HG02759 (cell line): ENCODE measurements around the gene RNF5.
"Not testable (repeated sequence)": the region's sequence is repeated elsewhere in the genome, so short reads cannot be mapped to it uniquely, and the experiment has no call there.

Experiments
- ATAC-seq: cut with Tn5 transposase; IDR thresholded peaks from one replicate; pipeline ENCODE4 v1.9.1; 2021; ENCODE audit warnings: mild to moderate bottlenecking, moderate library complexity; ENCODE audit not compliant: unreplicated experiment

Gene RNF5

GRCh38 chr6:32203426-32204267 lies 25.4 kb downstream of the RNF5 start:
- no peak for ATAC-seq

DNA sequence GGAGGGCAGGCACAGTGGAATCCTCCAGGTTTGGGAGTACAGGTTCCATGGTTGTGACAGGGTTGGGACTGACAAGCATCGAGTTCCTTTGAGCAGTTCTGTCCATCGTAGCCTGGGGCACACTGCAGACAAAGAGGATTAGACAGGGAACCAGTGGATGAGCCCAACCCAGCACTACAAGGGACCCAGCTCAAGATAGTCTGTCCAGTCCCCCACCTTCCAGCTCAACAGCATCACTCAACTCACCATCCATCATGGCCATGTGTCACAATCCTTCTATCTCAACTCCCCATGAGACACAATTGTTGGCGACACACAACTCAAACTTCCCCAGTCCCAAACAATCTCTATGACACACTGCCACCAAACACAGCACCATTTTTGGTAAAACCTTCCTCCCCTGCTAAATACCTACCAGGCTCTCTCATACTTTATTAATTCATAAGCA lies 26.1 kb downstream of the RNF5 start:
- no peak for ATAC-seq

DNA sequence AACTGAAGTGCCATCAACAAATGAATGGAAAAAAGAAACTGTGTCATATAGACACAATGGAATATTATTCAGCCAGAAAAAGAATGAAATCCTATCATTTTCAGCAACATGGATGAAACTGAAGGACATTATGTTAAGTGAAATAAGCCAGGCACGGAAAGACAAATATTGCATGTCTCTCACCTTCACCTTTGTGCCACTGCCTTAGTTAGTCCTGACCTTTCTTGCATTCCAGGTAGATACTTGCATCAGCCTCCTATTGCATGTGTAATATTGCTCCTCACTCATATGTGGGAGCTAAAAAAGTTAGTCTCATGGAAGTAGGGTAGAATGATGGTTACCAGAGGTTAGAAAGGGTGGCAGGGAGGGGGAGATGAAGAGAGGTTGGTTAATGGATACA lies 30.8 kb downstream of the RNF5 start:
- no peak for ATAC-seq

- ATAC-seq: no peak
These were observed 32.0 kb downstream of the RNF5 start for GRCh38 chr6:32210191-32210601.

DNA sequence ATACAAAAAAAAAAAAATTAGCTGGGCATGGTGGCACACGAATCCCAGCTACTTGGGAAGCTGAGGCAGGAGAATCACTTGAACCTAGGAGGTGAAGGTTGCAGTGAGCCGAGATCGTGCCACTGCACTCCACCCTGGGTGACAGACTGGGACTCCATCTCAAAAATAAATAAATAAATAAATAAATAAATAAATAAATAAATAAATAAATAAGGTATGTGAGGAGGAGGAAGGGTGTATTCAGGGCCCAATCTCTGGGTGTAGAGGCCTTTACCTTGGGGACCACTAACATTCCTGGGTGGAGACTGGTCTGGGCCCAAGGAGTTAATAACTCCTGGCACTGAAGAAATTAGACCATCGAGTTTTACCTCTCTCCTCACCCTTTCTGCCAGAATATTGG lies 33.2 kb downstream of the RNF5 start:
- ATAC-seq: not testable (repeated sequence)

GRCh38 chr6:32212076-32212760 lies 34.0 kb downstream of the RNF5 start:
- no peak for ATAC-seq

DNA sequence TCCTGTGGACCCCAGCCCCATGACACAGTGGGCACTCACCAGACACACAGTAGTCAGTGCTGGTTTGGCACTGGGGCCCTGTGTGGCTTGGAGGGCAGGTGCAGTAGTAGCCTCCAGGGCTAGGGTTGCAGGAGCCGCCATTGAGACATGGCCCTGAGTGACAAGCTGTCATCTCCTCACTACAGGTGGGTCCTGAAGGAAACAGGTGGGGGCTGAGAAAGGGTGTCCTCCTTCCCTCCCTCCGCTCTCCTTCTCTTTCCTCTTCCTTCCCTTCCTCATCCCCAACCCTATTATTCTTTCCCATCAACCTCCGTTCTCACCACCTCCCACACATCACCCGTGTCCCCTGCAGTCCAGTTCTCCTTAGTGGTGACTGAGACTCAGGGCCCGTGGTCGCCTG lies 35.4 kb downstream of the RNF5 start:
- no peak for ATAC-seq

- ATAC-seq: no peak
These were observed 35.9 kb downstream of the RNF5 start for GRCh38 chr6:32214126-32214525.

DNA sequence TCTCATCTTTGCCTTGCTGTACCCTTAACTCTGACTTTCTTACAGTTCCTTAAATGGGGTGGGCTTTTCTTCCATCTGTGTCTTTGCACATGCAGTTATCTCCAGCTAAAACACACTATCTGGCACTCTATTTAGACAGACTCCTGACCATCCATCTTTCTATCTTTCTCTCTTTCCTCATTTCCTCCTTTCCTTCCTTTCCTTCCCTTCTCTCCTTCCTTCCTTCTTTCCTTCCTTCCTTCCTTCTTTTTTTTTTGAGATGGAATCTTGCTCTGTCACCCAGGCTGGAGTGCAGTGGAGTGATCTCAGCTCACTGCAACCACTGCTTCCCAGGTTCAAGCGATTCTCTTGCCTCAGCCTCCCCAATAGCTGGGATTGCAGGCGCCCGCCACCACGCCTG lies 37.4 kb downstream of the RNF5 start:
- ATAC-seq: no peak

DNA sequence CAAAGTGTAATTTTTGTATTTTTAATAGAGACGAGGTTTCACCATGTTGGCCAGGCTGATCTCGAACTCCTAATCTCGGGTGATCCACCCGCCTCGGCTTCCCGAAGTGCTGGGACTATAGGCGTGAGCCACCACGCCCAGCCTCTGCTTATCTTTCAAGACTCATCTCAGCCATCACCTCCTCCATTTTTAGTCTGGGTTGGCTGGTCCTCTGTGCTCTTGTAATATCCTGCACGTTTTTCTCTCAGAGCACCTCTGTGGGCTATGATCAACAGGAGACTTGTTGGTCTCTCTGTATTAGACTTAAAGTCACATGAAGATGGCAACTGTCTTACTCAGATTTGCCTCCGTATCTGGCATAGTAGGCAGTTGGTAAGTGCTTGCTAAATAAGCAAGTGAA lies 38.1 kb downstream of the RNF5 start:
- ATAC-seq: no peak

GRCh38 chr6:32216998-32217397 lies 38.8 kb downstream of the RNF5 start:
- ATAC-seq: no peak

GRCh38 chr6:32218167-32218566 lies 40.0 kb downstream of the RNF5 start:
- no peak for ATAC-seq

DNA sequence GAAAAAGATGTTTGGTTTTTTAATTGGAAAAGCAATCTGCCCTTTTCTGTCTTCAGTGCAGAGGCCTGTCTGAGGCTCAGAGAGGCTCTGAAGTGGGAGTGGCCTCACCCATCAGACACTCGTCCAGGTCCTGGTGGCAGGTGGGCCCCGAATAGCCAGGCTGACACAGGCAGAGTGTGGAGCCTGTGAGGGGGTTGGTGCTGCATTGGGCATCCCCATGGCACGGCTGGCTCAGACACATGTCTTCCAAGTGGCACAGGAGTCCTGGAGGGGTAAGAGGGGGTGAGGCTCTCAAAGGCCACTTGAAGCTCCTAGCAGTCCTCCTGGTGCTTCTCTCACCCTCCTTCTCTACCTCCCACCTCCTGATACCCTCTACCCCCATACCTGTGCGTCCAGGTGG lies 41.8 kb downstream of the RNF5 start:
- no peak for ATAC-seq

DNA sequence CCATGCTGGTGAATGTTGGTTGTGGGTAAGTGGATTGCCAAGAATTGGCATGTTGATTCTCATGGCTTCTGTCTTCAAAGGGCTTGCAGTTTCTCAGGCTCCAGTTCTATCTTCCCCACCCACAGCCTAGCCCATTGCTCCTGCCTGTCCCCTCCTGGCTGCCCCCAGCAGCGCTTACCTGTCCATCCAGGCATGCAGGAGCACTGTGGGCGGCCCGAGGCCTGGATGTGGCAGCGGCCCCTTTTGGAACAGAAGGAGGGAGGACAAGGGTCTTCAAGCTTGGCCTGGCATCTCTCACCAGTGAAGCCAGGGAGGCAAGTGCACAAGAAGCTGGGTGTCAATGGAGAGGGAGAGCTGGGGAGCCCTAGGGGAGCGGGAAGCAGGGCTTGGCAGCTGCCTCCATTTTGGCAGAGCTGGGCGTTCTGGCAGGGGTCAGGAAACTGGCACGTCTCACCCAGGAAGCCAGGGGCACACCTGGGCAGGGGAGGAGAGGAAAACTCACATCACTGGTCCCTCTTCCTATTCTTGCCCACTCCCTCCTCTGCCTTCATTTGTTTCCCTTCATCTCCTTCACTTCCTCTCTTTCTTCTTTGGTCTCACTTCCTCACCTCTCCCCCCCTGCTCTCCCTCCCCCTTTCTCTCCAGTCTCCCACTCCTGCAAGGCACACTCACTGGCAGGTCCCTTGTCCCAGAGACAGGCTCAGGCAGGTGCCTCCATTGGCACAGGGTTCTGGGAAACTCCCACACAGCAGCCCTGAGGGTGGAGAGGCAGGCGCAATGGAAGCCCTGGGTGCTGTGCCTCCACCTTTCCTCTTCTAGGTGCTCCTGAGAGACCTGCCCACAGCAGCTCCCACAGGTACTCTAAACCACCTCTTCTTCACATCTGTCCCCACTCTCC lies 44.4 kb downstream of the RNF5 start:
- no peak for ATAC-seq

DNA sequence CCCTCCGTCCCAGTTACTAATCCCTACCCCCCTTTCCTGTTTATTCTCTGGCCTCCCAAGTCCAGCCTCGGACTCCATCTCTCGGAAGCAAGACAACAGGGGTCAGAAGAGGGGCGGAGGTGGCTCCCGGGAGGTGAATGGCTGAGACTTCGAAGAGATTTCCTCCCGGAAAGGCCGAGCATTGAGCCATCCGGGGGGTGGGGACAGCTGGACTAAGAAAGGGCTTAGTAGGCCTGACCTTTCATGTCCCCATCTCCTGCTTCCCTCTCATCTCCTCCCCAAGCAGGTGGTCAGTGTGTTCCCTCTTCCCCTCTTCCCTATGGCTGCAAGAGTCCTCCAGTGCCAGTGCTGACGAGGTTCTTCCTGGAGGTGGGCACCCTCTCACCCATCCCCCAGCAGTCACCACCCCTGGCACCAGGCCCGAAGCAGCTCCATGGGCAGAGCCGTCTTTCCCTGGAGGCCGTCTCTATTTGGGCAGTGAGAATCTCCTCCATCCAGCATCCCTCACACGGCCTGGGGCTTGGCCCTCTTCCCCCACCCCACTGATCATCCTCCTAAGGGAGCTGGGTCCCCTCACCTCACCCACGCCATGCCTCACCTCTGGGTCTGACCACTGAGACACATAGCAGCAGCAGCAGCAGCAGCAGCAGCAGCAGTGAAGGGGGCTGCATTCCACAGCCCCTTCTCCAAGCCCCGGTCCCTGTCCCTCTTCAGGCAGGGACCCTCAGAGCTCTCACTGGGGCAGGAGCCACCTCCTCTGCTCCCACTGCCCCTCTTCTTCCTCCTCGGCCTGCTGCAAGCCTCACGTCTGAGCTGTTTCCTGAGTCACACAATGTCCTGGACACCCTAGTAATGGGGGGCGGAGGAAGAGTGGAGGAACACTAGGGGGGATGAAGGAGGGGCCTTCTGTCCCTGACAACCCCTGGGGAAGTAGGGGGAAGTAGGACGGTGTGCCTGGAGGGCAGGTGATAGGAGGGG lies 45.3 kb downstream of the RNF5 start, which contains the start of gene NOTCH4:
TSS of gene NOTCH4 (minus strand) at position 810 of the 978 bp plus-strand sequence. CDS start at position 671, 139 bp downstream.
- no peak for ATAC-seq

GRCh38 chr6:32224696-32225095 lies 46.5 kb downstream of the RNF5 start:
- ATAC-seq: no peak

DNA sequence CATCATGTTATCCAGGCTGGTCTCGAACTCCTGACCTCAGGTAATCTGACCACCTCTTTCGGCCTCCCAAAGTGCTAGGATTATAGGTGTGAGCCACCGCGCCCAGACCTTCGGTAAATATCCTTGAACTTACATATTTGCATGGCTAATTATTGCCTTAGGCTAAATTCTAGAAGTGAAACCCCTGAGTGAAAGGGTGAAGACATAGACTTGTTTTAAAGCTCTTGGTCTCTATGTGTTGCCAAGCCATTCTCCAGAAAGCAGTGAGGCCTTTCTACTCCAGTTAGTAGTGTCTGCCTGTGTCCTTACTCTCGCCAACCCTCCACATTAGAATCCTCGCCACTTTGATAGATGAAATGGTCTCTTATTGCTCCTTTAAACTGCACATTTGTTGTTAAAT lies 48.2 kb downstream of the RNF5 start:
- ATAC-seq: no peak
